LNCaP clone FGC (cell line): ENCODE data around the gene SNX12.

Experiments
- DNase-seq: peaks from one replicate; pipeline ENCODE4 v3.0.0-alpha.2; 2011; ENCODE audit warnings: low read depth
- H3K4me3 ChIP-seq: 2 replicates; pipeline ENCODE4 v1.5.1; 2011; ENCODE audit warnings: mild to moderate bottlenecking, low read depth, low read length, control low read depth
- TF ChIP-seq, protein P1 (sequence below): IDR thresholded peaks from 2 replicates; pipeline ENCODE4 v1.5.1; 2012; ENCODE audit warnings: mild to moderate bottlenecking; ENCODE audit not compliant: control insufficient read depth, insufficient read depth; ENCODE audit errors: extremely low read depth

The SNX12 gene

GRCh38 chrX:71107245-71107644 lies 39.1 kb upstream of the SNX12 start:
- TF ChIP-seq, protein P1, sequence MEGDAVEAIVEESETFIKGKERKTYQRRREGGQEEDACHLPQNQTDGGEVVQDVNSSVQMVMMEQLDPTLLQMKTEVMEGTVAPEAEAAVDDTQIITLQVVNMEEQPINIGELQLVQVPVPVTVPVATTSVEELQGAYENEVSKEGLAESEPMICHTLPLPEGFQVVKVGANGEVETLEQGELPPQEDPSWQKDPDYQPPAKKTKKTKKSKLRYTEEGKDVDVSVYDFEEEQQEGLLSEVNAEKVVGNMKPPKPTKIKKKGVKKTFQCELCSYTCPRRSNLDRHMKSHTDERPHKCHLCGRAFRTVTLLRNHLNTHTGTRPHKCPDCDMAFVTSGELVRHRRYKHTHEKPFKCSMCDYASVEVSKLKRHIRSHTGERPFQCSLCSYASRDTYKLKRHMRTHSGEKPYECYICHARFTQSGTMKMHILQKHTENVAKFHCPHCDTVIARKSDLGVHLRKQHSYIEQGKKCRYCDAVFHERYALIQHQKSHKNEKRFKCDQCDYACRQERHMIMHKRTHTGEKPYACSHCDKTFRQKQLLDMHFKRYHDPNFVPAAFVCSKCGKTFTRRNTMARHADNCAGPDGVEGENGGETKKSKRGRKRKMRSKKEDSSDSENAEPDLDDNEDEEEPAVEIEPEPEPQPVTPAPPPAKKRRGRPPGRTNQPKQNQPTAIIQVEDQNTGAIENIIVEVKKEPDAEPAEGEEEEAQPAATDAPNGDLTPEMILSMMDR, result no peak
- no peak overlapping the region for H3K4me3 ChIP-seq

DNA sequence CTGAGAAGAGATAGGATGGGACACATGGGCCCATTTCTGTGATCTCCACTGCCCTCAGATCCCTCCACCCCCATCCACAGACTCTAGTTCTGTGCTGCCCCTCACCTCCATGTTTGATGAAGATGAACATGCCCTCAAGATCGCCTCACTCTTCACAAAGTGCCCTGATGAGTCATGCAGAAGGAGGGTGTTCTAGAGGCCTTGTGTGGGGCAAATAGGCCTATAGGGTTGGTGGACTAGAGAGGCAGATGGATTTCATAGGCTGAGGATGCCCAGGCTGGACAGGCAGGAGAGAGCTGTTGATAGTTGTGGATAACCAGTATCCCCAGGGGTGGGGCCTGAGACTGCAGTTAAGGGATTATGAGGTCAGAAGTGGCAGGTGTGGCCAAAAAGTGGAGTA lies 38.3 kb upstream of the SNX12 start, which contains the start of gene CXorf65:
TSS of gene CXorf65 (minus strand) at position 314 of the 400 bp plus-strand sequence. CDS start at position 130, 184 bp downstream.
- no peak within 1 kb of the TSS for H3K4me3 ChIP-seq
- no peak for DNase-seq
- TF ChIP-seq, protein P1, result no peak

More at GRCh38 chrX:71107245-71107644, 39.1 kb upstream of the SNX12 start:
- no peak for DNase-seq

DNA sequence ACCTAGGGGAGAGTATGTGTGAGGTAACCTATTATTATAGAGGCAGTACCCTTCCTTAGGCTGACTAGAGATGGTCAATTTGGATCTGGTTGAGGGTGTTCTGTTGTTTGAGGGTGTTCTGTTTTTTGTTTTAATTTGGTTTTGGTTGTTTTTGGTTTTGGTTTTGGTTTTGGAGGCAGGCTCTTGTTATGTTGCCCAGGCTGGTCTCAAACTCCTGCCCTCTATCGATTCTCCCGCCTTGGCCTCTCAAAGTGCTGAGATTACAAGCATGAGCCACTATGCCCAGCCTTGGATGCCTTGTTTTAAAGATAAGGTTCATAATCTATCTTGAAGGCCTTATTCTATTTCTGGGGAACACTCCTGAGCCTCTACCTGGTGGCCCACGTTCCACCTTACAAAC lies 37.5 kb upstream of the SNX12 start:
- no peak overlapping the region for H3K4me3 ChIP-seq
- DNase-seq, result no peak
- TF ChIP-seq, protein P1, result no peak

- no peak for DNase-seq
- TF ChIP-seq, protein P1, result no peak
- no peak overlapping the region for H3K4me3 ChIP-seq
These were observed 35.2 kb upstream of the SNX12 start for GRCh38 chrX:71103110-71103983.

DNA sequence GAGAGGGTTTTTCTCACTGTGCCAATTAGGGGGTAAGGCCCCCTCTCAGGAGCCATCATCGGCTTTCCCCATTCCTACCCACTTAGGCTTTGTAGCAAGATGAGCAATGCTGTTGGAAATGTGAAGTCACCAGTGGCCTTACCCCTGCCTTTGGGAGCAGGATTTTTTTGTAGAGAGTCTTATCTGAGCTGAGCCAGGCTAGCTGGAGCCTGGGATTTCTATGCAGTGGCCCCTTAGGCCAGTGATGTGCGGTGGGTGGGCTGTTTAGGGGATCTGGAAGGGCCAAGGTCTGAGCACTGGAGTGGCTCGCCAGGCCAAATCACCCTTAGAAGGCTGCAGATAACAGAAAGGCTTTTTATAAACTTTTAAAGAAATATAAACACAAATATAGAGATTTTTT lies 34.2 kb upstream of the SNX12 start:
- H3K4me3 ChIP-seq, result no peak overlapping the region
- DNase-seq, result no peak
- TF ChIP-seq, protein P1, result no peak

- DNase-seq, result no peak
- no peak overlapping the region for H3K4me3 ChIP-seq
- TF ChIP-seq, protein P1, result no peak
These were observed 32.7 kb upstream of the SNX12 start for GRCh38 chrX:71100581-71101505.
